HG03064 (cell line): ENCODE data around the gene SOST.

Experiments used
- ATAC-seq: cut with Tn5 transposase; IDR thresholded peaks from one replicate; pipeline ENCODE4 v1.9.1; 2021; ENCODE audit warnings: low read depth; ENCODE audit not compliant: unreplicated experiment

Gene SOST

DNA sequence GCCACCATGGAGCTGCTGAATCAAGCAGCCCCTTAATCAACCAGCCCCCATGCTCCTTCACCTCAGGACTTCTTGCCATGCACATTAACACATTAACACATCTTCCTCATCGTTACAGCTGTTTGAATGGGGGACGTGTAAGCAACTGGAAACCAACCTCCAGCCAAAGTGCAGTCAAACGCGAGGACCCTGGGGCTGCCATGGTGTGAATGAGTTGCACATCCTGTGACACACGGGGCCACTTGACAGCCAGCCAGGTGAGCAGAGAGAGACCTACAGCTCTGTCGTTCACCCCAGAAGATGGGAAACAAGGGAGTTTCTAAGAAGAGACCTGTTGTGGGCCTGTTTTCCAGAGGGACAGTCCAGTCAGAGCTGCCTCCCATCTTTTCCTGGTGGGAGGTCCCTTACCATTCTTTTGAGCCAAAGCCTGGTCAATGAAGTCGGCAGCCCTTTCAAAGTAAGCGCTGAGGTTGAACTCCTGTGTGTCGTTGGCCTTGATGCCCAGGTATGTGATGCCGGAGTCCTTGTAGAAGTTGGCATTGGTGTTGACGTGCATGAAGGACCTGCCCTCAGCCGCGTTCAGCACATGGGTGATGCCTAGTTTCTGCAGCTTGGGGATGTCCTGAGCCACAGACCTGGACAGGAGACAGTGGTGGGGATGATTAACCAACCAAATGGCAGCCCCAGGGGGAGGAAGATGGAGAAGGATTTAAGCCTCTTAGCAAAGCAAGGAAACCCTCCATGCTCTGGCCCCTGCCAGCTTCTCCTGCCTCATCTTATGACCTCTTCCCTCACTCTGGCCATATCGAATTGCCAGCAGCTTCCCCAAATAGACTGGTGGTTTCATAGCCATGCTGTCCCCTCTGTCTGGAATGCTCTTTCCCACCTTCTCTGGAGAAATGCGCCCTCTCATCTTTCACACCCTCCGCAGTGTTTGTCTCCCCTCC is 16.0 kb upstream of the SOST start:
- no peak for ATAC-seq

DNA sequence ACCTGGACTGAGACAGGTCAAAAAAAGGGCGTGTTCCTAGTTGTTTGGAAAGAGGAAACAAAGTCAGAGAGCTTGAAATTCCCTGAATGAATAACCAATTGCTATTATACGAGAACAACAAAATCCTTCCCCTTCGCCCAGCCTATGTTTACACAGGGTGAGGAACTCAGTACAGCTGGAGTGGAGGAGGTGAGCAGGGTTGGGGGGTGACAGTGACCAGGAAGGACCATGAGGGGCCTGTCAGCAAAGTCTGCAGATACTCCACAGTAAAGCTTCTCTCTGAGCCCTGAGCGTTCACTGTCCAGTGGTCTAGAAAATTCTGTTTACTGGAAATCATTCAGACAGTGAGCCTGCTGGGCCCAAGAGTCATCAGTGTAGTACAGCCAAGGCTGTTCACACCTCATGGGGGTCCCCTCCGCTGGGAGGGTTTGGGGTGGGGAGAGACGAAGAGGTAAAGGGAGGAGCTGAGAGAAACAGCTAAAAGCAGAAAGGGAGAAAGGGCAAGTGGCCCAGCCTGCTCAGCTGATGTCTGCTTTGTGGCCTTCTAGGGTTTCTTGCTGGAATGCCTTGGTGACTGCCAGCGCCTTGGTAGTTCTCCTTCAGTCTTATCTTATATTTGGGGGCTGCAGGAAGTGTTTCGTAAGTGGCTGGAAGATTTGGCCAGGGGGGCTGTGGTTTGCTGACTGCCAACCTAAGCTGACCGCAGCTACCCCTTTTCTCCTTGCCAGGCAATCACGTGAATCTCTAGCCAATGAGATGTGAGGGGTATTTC is 14.5 kb upstream of the SOST start:
- ATAC-seq = no peak

DNA sequence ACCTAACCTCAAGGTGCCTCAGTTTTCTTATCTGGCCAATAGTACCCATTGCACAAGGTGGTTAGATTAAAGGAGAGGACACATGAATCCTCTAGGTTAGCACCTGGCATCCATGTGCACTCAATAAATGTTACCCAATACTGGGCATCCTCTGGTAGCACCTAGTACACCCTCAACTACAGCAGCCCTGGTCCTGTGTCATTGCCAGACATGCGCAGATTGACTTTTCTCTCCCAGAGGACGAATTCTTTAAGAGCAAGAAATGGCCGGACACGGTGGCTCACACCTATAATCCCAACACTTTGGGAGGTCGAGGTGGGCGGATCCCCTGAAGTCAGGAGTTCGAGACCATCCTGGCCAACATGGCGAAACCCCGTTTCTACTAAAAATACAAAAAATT is 12.9 kb upstream of the SOST start:
- no peak for ATAC-seq

DNA sequence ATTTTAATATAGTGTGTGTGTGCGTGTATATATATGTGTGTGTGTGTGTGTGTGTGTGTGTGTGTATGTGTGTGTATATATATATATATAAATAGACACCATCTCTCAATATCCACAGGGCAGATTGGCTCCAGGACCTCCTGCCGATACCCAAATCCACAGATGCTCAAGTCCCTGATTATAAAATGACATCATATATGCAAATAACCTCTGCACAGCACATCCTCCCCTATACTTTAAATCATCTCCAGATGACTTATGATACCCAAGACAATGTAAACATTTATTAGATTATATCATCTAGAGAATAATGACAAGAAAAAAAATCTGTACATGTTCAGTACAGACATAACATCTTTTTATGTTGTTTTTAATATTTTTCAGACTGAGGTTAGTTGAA is 12.4 kb upstream of the SOST start:
- no peak for ATAC-seq

DNA sequence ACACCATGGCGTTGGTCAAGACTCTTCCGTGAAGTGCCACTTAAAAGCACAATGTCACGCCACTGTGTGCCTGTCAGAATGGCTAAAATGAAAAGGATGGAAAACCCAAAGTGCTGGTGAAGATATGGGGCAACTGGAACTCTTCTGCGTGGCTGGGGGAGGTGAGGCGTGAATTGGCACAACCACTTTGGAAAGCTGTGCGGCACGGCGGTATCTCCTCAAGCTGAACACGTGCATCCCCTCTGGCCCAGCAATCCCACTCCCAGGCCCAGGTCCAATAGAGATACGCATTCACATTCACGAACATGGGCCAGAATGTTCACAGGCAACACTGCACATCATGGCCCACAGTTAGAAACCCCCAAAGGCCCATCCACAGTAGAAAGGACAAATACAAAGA is 11.3 kb upstream of the SOST start:
- no peak for ATAC-seq

DNA sequence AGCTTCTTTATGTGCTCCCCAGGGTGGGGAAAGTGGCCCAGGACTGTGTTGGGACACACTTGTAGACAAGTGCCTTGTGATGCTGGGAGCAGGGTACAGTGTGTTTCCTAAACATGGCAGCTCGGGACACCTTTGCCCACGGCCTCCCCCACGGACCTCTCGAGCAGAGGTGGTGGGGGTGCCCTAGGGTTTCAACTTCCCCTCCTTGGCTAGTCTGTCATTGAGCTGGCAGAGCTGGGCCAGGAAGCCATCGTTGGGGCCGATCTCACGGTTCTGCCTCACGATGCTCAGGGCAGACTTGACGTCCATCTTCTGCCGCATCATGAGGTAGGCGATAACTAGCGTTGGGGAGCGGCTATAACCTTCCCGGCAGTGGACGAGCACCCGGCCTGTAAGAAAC is 10.8 kb upstream of the SOST start:
- no peak for ATAC-seq

DNA sequence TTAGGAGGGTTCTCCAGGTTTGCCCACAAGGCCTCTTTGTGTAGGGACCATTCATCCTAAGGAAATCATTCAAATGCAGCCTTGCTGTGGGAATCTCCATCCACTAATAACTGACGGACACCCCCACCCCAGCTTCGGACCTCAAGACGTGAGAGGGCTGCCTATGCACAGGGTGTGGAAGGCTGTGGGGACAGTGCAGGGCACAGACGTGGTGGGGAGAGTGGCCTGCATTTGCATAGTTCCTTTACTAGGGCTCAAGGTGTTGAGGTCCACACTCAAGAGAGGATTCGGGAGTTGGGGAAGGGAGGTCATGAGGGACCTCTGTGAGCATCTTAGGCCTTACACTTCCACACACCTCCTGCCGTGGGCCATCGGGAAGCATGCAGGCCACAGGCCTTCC is 10.4 kb upstream of the SOST start:
- ATAC-seq = no peak

DNA sequence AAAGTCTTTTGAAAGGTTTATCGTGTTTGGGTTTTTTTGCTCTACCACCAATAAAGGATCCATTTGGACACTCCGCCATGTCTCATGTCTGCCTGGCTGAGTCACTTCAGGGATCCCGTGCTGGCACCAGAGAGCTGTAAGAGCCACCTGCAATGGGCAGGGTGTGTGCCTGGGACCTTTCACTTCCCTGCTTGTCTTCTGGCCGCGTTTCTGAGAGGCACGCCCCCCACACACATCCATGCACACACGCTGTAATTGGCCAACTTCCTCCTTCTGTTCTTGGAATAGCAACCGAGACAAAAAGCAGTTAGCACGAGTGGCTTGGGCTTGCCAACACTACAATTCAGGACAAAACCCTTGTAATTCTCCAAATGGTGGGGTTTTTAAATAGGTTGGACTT is 9.8 kb upstream of the SOST start:
- ATAC-seq = no peak

DNA sequence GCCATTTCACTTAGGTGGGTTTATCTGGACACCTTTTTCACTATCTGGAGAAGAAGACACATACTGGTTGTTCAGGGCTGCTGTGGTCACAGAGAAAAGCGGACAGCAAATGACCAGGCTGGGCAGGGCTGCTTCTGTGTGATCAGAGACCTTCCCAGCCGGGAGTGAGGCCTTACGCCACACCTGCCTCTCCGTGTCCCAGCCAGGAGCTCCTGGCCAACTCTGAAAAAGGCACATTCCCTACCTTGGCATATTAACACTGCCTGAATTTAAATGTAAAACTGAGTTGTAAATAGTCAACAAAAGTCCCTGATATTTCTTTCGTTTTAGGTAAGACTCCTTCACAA is 9.1 kb upstream of the SOST start:
- no peak for ATAC-seq

DNA sequence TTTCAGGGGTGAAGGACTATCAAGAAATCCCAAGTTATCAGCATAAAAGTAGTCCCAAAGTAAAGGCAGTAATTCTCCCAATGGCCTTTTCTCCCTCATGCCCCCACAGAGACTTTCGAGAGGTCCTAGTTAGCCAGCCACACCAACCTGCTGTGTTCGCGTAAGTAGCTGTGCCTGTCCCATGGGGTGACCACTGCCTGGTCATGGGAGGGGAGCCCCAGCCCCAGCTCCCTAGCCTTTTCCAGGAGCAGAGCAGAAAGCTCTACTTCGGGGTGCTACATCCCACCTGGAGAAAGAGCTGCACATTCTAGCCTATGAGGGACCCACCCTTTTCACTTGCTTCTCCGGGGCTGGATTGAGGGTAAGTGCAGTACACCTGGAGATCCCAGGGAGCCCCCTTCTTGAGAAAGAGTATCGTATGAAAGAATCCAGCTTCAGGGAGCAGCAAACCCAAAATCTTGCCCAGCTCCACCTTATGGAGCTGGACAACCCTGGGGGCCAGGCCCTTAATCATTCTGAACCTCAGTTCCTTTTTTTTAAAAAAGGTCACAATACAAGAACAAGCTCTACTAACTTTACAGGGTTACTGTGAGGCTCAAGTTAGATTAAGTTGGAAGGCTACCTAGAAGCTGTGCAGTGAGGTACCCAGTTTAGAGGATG is 8.6 kb upstream of the SOST start:
- ATAC-seq = no peak

DNA sequence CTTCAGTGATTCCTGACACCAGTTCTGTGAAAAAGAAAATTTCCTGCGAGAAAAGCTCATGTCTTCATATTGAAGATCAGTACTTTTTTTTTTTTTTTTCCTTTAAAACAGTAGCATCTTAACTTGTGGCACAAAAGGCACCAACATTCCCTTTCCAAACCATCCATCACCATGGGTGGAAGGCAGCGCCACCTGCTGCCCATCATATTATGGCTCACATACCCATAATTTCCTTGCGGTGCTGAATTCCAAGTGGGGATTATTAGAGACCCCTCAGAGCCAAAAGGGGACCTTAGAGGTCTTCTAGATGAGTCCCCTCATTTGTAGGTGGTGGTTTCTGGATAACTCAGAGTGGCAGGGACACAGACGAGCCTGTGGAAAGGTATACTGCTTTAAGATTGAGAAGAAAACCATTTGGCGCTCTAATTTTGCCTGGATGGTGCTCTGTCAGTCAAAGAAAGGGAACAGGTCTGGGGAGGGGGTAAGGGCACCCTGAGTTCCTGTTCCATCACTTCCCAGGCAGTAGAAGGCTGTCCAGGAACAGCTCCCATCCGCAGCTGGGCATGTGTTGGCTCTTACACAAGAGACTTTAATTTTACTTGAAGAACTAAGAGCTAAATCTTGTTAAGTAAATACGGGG is 7.9 kb upstream of the SOST start:
- no peak for ATAC-seq

DNA sequence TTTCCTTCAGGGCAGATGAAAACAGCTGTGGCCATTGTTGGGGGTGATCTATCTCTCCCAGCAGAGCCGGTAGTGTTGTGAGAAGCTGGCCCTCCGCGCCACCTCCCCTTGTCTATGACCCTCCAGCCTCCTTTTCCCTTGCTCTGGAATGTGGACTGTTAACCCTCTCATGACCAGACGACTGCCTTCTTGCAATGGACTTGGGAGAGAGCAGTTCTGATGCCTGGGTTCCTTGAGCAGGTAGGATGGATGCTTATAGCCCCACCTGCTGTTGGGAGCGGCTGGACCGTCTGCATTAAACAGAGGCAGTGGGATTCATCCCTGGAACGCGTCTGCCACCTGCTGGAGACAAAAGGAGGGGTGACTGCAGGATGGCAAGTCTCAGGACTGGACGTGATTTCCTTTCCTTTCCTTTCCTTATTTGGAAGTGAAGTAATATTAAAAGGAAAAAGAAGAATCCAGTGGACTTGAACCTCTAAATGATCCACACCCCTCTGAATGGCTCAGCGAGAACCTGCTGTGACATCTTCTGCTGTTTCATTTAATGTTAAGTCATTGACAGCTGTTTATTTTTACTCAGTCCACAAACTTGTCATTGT is 1.8 kb upstream of the SOST start:
- ATAC-seq = no peak

DNA sequence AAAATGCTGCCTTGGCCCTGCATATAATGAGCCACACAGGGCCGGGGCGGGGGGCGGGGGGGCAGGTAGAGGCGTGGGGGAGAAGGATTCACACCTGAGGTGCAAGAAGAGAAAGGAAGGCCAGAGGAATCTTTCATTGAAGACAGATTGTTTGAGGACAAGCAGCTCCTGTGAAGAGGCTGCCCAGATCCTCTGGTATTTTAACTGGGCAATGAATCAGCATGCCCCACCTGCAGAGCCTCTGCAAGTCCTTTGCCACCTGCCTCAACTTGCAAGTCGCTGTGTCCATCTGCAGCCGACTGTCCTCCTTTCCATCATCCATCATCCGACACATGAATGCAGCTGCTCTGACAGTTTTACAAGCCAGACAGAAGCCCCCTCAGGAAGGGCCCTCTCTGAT is 1.2 kb upstream of the SOST start:
- ATAC-seq = no peak

DNA sequence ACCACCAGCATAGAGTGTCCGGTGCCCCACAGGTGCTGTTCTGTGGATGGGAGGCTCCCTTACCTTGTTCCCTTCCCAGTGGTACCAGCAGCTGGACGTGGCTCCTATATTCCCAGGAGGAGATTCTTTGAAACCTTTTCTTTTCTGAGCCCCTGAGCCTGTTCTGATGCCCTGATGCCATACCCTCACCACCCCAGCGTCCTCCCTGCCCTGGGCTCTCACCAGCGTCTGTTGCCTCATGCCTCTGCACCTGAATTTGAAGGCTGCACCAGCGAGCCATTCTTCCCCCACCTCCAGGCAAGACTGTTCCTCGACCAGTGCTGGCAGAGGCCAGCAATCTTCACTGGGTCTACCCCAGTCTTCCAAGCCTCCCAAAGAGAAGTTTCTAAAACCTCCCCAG is 505 bp downstream of the SOST start:
- ATAC-seq = no peak

DNA sequence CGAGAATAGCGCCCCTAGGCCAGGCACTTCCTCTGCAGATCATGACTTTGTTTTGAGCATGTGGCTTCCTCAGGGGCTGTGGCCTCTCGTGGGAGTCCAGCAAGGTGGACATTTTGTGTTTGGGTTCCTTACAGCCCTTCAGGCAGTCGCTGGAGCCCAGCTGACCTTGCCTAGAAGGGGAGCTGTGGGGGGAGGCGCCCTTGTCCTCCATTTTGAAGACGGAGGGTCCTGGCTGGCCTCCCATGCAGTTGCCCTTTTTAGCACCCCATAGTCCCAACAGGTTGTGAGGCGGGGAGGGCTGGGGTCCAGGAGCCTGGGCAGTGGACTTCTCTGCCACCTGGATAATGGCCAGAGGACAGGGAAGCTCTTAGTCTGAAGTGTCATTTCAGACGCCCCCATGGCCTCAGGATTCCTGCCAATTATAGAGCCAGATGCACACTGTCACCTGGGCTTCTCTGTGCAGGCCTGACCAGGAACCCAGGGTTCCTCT is 1.4 kb downstream of the SOST start:
- no peak for ATAC-seq

DNA sequence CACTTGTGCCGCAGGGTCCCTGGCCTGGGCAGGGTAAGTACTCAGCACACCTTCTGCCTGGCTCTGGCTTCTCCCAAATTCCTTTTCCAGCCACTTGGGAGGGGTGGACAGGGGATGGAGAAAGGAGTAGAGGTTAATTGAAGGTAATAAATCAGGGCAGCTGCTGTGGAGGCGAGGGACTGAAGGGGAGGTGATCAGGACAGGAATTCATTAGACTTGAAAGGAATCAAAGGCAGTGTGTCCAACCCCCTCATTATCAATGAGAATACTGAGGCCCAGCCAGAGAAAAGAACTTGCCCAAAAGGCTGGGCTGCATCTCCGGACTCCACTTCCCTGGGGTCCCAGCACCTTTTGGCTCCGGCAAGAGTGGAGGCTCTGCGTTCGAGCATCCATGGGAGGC is 2.4 kb downstream of the SOST start:
- no peak for ATAC-seq

DNA sequence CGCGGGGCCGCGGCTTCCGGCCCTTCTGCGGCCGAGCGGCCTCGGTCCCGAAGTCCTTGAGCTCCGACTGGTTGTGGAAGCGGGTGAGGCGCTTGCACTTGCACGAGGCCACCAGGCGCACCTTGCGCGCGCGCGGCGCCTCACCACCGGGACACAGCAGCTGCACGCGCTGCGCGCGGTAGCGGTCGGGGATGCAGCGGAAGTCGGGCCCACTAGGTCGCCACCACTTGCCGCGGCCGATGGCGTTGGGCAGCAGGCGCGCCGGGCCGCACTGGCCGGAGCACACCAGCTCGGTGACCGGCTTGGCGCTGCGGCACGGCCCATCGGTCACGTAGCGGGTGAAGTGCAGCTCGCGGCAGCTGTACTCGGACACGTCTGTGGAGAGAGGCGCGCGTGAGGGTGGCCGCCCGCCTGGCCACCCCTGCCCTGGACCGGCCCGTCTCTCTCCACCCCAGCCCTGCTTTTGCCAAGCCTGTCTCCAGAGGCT is 3.2 kb downstream of the SOST start:
- no peak for ATAC-seq

DNA sequence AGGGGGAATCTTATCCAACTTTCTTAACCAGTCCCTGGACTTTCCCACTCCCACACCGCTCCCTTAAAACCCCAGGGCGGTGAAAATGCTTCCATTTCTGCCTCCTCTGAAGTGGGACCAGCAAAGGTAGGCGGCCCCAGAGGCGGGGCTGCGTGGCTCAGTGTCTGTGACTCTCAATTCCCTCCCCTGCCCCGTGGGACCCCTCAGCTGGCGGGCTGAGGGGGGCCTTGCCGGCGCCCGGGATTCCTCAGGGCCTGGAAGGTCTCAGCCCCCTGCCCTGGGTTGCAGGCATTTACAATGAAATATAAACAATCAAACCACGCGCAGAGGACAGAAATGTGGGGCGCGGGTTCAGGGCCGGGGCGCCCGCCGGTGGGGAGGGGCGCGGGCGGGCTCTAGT is 3.6 kb downstream of the SOST start:
- ATAC-seq = no peak

DNA sequence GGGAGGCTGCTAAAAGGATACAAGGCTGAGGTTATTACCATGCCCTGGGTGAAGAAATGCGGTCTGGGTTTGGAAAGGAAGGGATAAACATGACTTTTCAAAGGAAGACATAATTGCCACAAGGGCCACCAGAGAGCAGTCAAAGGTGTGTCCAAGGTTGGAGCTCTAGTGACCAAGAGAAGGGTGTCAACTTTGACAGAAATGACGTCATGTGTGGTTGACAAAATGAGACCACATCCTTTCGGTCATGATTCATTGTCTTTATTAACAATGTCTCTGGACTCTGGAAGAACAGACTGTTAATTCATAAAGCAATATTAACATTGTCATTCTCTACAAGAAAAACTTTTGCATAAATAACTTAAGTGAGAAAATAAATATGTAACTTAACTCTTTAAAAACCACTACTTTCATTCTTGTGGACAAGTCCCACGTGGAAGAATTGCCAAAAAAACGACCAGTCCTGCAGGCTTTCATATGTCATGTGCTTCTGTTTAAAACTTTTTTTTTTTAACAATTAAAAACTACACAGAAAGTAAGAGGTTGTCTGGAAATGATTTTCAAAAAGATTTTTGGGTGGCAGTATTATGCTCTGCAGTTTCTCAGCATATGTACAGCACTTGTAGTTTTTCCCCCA is 5.0 kb downstream of the SOST start:
- no peak for ATAC-seq

DNA sequence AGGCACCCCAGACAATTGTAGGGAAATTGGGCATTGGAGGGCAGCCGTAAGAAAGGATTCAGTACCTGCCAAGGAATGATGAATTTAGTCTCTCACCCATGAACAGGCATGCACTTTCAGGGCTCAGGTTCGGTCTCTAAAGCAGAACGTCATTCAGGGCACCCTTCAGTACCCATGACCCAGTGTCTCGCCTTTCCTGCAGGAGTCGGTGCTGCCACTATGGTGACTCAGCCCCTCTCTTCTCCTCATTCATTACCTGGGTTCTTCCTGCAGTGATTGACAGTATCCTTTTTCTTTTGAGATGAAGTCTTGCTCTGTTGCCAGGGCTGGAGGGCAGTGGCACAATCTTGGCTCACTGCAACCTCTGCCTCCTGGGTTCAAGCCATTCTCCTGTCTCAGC is 8.4 kb downstream of the SOST start:
- ATAC-seq = no peak
